GM12801 (cell line): ENCODE results near the gene MCTP1.

Experiments used
- TF ChIP-seq, protein P1 (sequence below): IDR thresholded peaks from one replicate; pipeline ENCODE4 v1.5.1; 2011; ENCODE audit warnings: control low read depth; ENCODE audit not compliant: insufficient read length; ENCODE audit errors: extremely low read depth

The MCTP1 gene

DNA sequence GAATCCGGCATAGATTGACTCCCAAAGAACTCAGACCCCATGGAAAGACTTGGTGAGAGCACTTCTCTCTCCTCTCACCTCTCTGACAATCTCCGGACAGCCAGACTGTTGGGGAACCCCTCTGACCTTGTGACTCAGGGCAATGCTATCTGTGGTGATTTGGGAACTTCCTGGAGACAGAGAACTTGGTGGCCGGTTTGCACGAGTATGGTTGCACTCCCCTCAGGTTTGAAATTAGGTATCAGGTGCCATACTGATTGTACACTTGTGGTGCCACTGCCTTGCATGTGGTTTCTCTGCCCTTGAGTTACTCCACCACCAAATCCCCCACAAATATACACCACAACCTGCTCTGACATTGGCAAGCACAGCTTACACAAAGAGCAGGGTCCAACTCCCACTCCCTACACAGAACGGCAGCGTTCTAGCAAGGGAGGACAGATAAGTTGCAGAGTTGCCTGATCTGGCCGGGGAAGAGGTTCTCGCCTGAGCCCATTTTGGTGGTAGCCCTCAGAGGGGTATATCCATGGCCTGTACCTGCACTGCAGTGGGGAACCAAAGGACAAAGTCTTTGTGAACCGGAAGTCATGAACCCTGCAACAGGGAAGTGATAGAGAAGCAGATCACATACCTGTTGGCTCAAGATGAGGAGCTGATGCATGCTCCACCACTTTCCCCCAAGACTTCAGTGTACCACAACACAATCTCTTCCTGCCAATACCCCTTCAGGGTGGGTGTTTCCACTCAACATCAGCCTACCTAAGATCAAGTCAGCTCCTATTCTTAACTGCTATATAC is 255.1 kb downstream of the MCTP1 start:
- TF ChIP-seq, protein P1, sequence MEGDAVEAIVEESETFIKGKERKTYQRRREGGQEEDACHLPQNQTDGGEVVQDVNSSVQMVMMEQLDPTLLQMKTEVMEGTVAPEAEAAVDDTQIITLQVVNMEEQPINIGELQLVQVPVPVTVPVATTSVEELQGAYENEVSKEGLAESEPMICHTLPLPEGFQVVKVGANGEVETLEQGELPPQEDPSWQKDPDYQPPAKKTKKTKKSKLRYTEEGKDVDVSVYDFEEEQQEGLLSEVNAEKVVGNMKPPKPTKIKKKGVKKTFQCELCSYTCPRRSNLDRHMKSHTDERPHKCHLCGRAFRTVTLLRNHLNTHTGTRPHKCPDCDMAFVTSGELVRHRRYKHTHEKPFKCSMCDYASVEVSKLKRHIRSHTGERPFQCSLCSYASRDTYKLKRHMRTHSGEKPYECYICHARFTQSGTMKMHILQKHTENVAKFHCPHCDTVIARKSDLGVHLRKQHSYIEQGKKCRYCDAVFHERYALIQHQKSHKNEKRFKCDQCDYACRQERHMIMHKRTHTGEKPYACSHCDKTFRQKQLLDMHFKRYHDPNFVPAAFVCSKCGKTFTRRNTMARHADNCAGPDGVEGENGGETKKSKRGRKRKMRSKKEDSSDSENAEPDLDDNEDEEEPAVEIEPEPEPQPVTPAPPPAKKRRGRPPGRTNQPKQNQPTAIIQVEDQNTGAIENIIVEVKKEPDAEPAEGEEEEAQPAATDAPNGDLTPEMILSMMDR: no peak

DNA sequence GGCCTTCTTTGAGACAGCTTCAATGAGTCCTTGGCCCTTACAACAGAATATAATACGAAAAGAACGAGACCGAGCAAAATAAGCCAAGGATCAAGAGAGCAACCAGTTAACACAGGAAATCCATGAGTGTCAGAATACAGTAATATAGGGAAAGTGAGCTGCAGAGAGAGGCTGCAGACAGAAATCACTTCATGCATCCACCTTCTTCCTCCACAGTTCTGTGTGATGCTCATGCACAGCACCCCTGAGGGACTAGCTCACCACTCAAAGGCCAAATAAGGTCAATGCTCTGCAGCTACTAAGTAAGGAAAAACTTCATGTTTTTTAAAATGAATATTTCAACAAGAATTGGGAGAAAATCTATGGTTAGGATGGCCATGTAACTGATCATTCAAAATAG is 257.1 kb downstream of the MCTP1 start:
- TF ChIP-seq, protein P1: no peak

GRCh38 chr5:95027151-95027721 is 257.7 kb downstream of the MCTP1 start:
- TF ChIP-seq, protein P1: no peak

- TF ChIP-seq, protein P1: no peak
These were observed 258.2 kb downstream of the MCTP1 start for GRCh38 chr5:95026718-95027117.

- TF ChIP-seq, protein P1: no peak
These were observed 261.8 kb downstream of the MCTP1 start for GRCh38 chr5:95022967-95023695.

GRCh38 chr5:95020345-95020744 is 264.5 kb downstream of the MCTP1 start:
- TF ChIP-seq, protein P1: no peak

DNA sequence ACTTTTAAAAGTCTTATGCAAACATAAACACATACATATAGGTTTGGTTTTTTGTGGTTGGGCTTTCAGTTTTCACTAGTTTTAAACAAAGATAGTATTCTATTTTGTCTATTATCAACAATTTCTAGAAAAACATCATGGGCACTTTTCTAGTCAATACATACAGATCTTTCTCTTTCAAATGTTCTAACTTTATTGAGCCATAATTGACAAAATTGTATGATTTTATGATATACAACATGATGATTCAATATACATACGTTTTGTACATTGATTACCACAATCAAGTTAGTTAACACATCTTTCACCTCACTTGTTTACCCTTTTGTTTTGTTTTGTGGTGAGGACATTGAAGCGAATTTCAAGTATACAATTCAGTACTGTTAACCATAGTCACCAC is 265.9 kb downstream of the MCTP1 start:
- TF ChIP-seq, protein P1: no peak
